HEK293 (cell line): ENCODE results near the gene DENND6B.

ENCODE experiments used
- BCL6B ChIP-seq: fragments of 450-650 bp; formaldehyde crosslinking; IDR thresholded peaks from 2 replicates; pipeline ENCODE4 v1.5.1; 2017; ENCODE audit warnings: missing biosample characterization, missing genetic modification characterization
- IKZF3 ChIP-seq: fragments of 450-650 bp; IDR thresholded peaks from 2 replicates; pipeline ENCODE4 v1.5.0; 2018; ENCODE audit warnings: missing biosample characterization, mild to moderate bottlenecking, missing genetic modification characterization, moderate library complexity
- KLF1 ChIP-seq: fragments of 450-650 bp; formaldehyde crosslinking; IDR thresholded peaks from 2 replicates; pipeline ENCODE4 v1.5.1; 2016; ENCODE audit warnings: missing biosample characterization, missing genetic modification characterization
- KLF17 ChIP-seq: fragments of 450-650 bp; formaldehyde crosslinking; IDR thresholded peaks from 2 replicates; pipeline ENCODE4 v1.5.1; 2016; ENCODE audit warnings: missing biosample characterization, missing genetic modification characterization
- KLF9 ChIP-seq: fragments of 450-650 bp; formaldehyde crosslinking; IDR thresholded peaks from 2 replicates; pipeline ENCODE4 v1.5.1; 2016; ENCODE audit warnings: missing biosample characterization, missing genetic modification characterization, low read depth
- OVOL3 ChIP-seq: fragments of 450-650 bp; formaldehyde crosslinking; IDR thresholded peaks from 2 replicates; pipeline ENCODE4 v1.5.1; 2016; ENCODE audit warnings: missing biosample characterization, missing genetic modification characterization
- PRDM6 ChIP-seq: fragments of 450-650 bp; formaldehyde crosslinking; IDR thresholded peaks from 2 replicates; pipeline ENCODE4 v1.5.1; 2017; ENCODE audit warnings: missing biosample characterization, missing genetic modification characterization
- SP2 ChIP-seq: fragments of 450-650 bp; formaldehyde crosslinking; IDR thresholded peaks from 2 replicates; pipeline ENCODE4 v1.5.1; 2016; ENCODE audit warnings: missing biosample characterization, missing genetic modification characterization
- ZBTB11 ChIP-seq: fragments of 450-650 bp; formaldehyde crosslinking; conservative IDR thresholded peaks from 2 replicates; pipeline ENCODE4 v1.5.1; 2016; ENCODE audit warnings: low read depth, missing biosample characterization, missing genetic modification characterization
- ZBTB8A ChIP-seq: fragments of 450-650 bp; formaldehyde crosslinking; IDR thresholded peaks from 2 replicates; pipeline ENCODE4 v1.5.1; 2016; ENCODE audit warnings: missing biosample characterization, missing genetic modification characterization
- ZIC2 ChIP-seq: fragments of 450-650 bp; formaldehyde crosslinking; IDR thresholded peaks from 2 replicates; pipeline ENCODE4 v1.5.1; 2016; ENCODE audit warnings: missing biosample characterization, missing genetic modification characterization
- ZNF148 ChIP-seq: fragments of 450-650 bp; formaldehyde crosslinking; IDR thresholded peaks from 2 replicates; pipeline ENCODE4 v1.5.0; 2017; ENCODE audit warnings: missing biosample characterization, missing genetic modification characterization, borderline replicate concordance
- ZNF239 ChIP-seq: fragments of 450-650 bp; formaldehyde crosslinking; IDR thresholded peaks from 2 replicates; pipeline ENCODE4 v1.5.1; 2016; ENCODE audit warnings: missing biosample characterization, missing genetic modification characterization
- ZNF248 ChIP-seq: fragments of 450-650 bp; formaldehyde crosslinking; IDR thresholded peaks from 2 replicates; pipeline ENCODE4 v1.5.1; 2017; ENCODE audit warnings: missing biosample characterization, missing genetic modification characterization
- ZNF274 ChIP-seq, 2 experiments: fragments of 200-500 bp in 1 of 2; fragments of 450-650 bp in 1 of 2; sonication (Bioruptor generic) in 1 of 2; formaldehyde crosslinking in 1 of 2; IDR thresholded peaks; 2 replicates each; pipeline versions ENCODE4 v1.5.1 to v1.6.1; 2014 to 2016; ENCODE audit warnings: borderline replicate concordance in 1 of 2, inconsistent platforms in 1 of 2, low read length in 1 of 2, missing biosample characterization in 1 of 2, missing genetic modification characterization in 1 of 2
- ZNF302 ChIP-seq: fragments of 450-650 bp; formaldehyde crosslinking; IDR thresholded peaks from 2 replicates; pipeline ENCODE4 v1.5.1; 2016; ENCODE audit warnings: missing biosample characterization, missing genetic modification characterization, low read depth
- ZNF311 ChIP-seq: fragments of 450-650 bp; formaldehyde crosslinking; IDR thresholded peaks from 2 replicates; pipeline ENCODE4 v1.5.1; 2017; ENCODE audit warnings: missing biosample characterization, missing genetic modification characterization, borderline replicate concordance
- ZNF335 ChIP-seq: fragments of 450-650 bp; formaldehyde crosslinking; conservative IDR thresholded peaks from 2 replicates; pipeline ENCODE4 v1.5.1; 2016; ENCODE audit warnings: missing biosample characterization, missing genetic modification characterization
- ZNF362 ChIP-seq: fragments of 450-650 bp; formaldehyde crosslinking; IDR thresholded peaks from 2 replicates; pipeline ENCODE4 v1.5.1; 2016; ENCODE audit warnings: missing biosample characterization, missing genetic modification characterization
- ZNF366 ChIP-seq: fragments of 450-650 bp; formaldehyde crosslinking; conservative IDR thresholded peaks from 2 replicates; pipeline ENCODE4 v1.5.1; 2016; ENCODE audit warnings: missing biosample characterization, missing genetic modification characterization
- ZNF48 ChIP-seq: fragments of 450-650 bp; formaldehyde crosslinking; IDR thresholded peaks from 2 replicates; pipeline ENCODE4 v1.5.1; 2016; ENCODE audit warnings: missing biosample characterization, missing genetic modification characterization
- ZNF501 ChIP-seq: fragments of 450-650 bp; formaldehyde crosslinking; IDR thresholded peaks from 2 replicates; pipeline ENCODE4 v1.5.1; 2016; ENCODE audit warnings: missing biosample characterization, missing genetic modification characterization
- ZNF521 ChIP-seq: fragments of 450-650 bp; formaldehyde crosslinking; IDR thresholded peaks from 2 replicates; pipeline ENCODE4 v1.5.1; 2017; ENCODE audit warnings: missing biosample characterization, mild to moderate bottlenecking, missing genetic modification characterization
- ZNF626 ChIP-seq: fragments of 450-650 bp; sonication (Bioruptor Pico); formaldehyde crosslinking; IDR thresholded peaks from 2 replicates; pipeline ENCODE4 v1.5.1; 2018; ENCODE audit warnings: missing biosample characterization, missing genetic modification characterization, inconsistent platforms
- ZNF654 ChIP-seq: fragments of 450-650 bp; formaldehyde crosslinking; IDR thresholded peaks from 2 replicates; pipeline ENCODE4 v1.5.1; 2016; ENCODE audit warnings: low read depth, missing biosample characterization, missing genetic modification characterization
- ZNF677 ChIP-seq: fragments of 450-650 bp; IDR thresholded peaks from 2 replicates; pipeline ENCODE4 v1.5.0; 2018; ENCODE audit warnings: missing biosample characterization, mild to moderate bottlenecking, missing genetic modification characterization, moderate library complexity
- ZNF776 ChIP-seq: fragments of 450-650 bp; formaldehyde crosslinking; IDR thresholded peaks from 2 replicates; pipeline ENCODE4 v1.5.0; 2017; ENCODE audit warnings: missing biosample characterization, missing genetic modification characterization, borderline replicate concordance
- ZSCAN5A ChIP-seq: fragments of 450-650 bp; formaldehyde crosslinking; IDR thresholded peaks from 2 replicates; pipeline ENCODE4 v1.5.1; 2016; ENCODE audit warnings: missing biosample characterization, missing genetic modification characterization

DENND6B gene

GRCh38 chr22:50262460-50262911 is 64.3 kb downstream of the DENND6B start (continued):
- TF ChIP-seq ZNF521 (tag by site-specific recombination): no peak
- TF ChIP-seq SP2 (tag by site-specific recombination): peak; percentile 12; the same call in 1 of the 2 replicates
- peak; percentile 64; the same call in 1 of the 2 replicates for TF ChIP-seq ZBTB8A (tag by site-specific recombination)
- no peak for TF ChIP-seq ZNF274 (IDR thresholded peaks at IDR 0.05; ENCODE audit: low read length)
- no peak for TF ChIP-seq ZNF274 (tag by site-specific recombination; IDR thresholded peaks at IDR 0.05; ENCODE audit: borderline replicate concordance)
- no peak for TF ChIP-seq ZNF501 (tag by site-specific recombination)
- no peak for TF ChIP-seq IKZF3 (tag by site-specific recombination)
- no peak for TF ChIP-seq BCL6B (tag by site-specific recombination)
- no peak for TF ChIP-seq ZSCAN5A
- TF ChIP-seq KLF17 (tag by site-specific recombination): peak; percentile 39; the same call in 1 of the 2 replicates
- 0 out of 2 replicates have a peak, but pooled peaks have one; percentile 9 for TF ChIP-seq ZNF366 (tag by site-specific recombination)
- TF ChIP-seq ZNF239 (tag by site-specific recombination): no peak
- peak; percentile 55; the same call in 1 of the 2 replicates for TF ChIP-seq KLF9
- no peak for TF ChIP-seq ZNF677 (tag by site-specific recombination)
- no peak for TF ChIP-seq ZNF626
- no peak for TF ChIP-seq ZNF302 (tag by site-specific recombination)
- no peak for TF ChIP-seq ZNF776 (tag by site-specific recombination)
- TF ChIP-seq ZNF311 (tag by site-specific recombination): no peak
- TF ChIP-seq ZNF248 (tag by site-specific recombination): no peak
- no peak for TF ChIP-seq OVOL3 (tag by site-specific recombination)
- TF ChIP-seq ZNF362: no peak
- no peak for TF ChIP-seq ZBTB11 (tag by site-specific recombination)
- peak; percentile 46 for TF ChIP-seq ZNF335
- TF ChIP-seq PRDM6 (tag by site-specific recombination): no peak
- TF ChIP-seq KLF1: peak; percentile 87
- TF ChIP-seq ZNF148 (tag by site-specific recombination): no peak
- TF ChIP-seq ZIC2 (tag by site-specific recombination): peak; percentile 73
- TF ChIP-seq ZNF654 (tag by site-specific recombination): no peak
- no peak for TF ChIP-seq ZNF48
